GM23338 (cell line): Measurements from ENCODE around the gene MAP3K15.

Experiments used
- CREB1 ChIP-seq: fragments of 250-450 bp; sonication (Bioruptor Pico); IDR thresholded peaks from 2 replicates; pipeline ENCODE4 v1.5.0; 2020; ENCODE audit warnings: low read depth, mild to moderate bottlenecking, moderate library complexity
- CTCF ChIP-seq, 2 experiments: fragments of 200-600 bp in 1 of 2; sonication (generic) in 1 of 2; conservative IDR thresholded peaks; 2 replicates each; pipeline versions ENCODE4 v1.5.1 to v1.6.1; 2016 to 2017; ENCODE audit warnings: antibody characterized with exemption in 2 of 2, low read depth in 2 of 2, mild to moderate bottlenecking in 2 of 2, moderate library complexity in 1 of 2
- EZH2 ChIP-seq: fragments of 200-600 bp; sonication (generic); IDR thresholded peaks from one replicate; pipeline ENCODE4 v1.8.0; 2017; ENCODE audit warnings: antibody characterized with exemption, mild to moderate bottlenecking, low read depth; ENCODE audit not compliant: unreplicated experiment
- EZH2phosphoT487 ChIP-seq: fragments of 200-600 bp; sonication (generic); IDR thresholded peaks from one replicate; pipeline ENCODE4 v1.8.1; 2018; ENCODE audit warnings: antibody characterized with exemption; ENCODE audit not compliant: unreplicated experiment
- JUNB ChIP-seq: IDR thresholded peaks from one replicate; pipeline ENCODE4 v1.6.1; 2016; ENCODE audit warnings: antibody characterized with exemption; ENCODE audit not compliant: unreplicated experiment
- POLR2AphosphoS5 ChIP-seq: IDR thresholded peaks from 2 replicates; pipeline ENCODE4 v1.6.1; 2016; ENCODE audit warnings: antibody characterized with exemption, low read depth
- STAT1 ChIP-seq: IDR thresholded peaks from one replicate; pipeline ENCODE4 v1.6.1; 2016; ENCODE audit warnings: antibody characterized with exemption; ENCODE audit not compliant: unreplicated experiment
- ZNF331 ChIP-seq: fragments of 250-450 bp; sonication (Bioruptor Pico); IDR thresholded peaks from 2 replicates; pipeline ENCODE4 v1.5.0; 2020; ENCODE audit warnings: low read depth, mild to moderate bottlenecking, moderate library complexity
- TF ChIP-seq, protein P1 (sequence below): IDR thresholded peaks from one replicate; pipeline ENCODE4 v1.6.1; 2018; ENCODE audit warnings: antibody characterized with exemption; ENCODE audit not compliant: unreplicated experiment
- TF ChIP-seq, protein P2 (sequence below): IDR thresholded peaks from 2 replicates; pipeline ENCODE4 v1.6.1; 2016; ENCODE audit warnings: antibody characterized with exemption

DNA sequence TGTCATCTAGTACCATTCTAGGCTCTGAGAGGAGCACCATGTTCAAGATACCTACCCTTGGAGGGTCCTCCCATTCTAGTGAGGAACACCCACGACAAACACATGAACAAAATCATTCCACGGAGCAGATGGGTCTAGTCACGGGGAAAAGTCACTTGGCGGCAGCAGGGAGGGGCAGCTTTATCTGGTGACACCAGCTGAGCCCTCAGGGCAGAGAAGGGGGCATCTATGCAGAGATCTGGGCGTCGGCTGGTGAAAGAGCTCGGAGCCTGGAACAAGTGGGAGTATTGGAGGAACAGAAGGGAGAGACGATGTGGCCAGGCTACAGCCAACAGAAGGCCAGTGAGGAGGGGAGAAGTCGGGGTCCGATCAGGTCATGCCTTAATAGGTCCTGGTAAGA lies 183.5 kb downstream of the MAP3K15 start:
- TF ChIP-seq CTCF (conservative IDR thresholded peaks at IDR 0.05; ENCODE audit: low read depth in 2 of 2) (no peak), EZH2 (no peak), POLR2AphosphoS5 (no peak), CREB1 (CRISPR knock-in tag) (no peak), JUNB (no peak), EZH2phosphoT487 (no peak), ZNF331 (CRISPR knock-in tag) (no peak), STAT1 (no peak)
- TF ChIP-seq, protein P1, sequence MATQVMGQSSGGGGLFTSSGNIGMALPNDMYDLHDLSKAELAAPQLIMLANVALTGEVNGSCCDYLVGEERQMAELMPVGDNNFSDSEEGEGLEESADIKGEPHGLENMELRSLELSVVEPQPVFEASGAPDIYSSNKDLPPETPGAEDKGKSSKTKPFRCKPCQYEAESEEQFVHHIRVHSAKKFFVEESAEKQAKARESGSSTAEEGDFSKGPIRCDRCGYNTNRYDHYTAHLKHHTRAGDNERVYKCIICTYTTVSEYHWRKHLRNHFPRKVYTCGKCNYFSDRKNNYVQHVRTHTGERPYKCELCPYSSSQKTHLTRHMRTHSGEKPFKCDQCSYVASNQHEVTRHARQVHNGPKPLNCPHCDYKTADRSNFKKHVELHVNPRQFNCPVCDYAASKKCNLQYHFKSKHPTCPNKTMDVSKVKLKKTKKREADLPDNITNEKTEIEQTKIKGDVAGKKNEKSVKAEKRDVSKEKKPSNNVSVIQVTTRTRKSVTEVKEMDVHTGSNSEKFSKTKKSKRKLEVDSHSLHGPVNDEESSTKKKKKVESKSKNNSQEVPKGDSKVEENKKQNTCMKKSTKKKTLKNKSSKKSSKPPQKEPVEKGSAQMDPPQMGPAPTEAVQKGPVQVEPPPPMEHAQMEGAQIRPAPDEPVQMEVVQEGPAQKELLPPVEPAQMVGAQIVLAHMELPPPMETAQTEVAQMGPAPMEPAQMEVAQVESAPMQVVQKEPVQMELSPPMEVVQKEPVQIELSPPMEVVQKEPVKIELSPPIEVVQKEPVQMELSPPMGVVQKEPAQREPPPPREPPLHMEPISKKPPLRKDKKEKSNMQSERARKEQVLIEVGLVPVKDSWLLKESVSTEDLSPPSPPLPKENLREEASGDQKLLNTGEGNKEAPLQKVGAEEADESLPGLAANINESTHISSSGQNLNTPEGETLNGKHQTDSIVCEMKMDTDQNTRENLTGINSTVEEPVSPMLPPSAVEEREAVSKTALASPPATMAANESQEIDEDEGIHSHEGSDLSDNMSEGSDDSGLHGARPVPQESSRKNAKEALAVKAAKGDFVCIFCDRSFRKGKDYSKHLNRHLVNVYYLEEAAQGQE: no peak
- TF ChIP-seq, protein P2, sequence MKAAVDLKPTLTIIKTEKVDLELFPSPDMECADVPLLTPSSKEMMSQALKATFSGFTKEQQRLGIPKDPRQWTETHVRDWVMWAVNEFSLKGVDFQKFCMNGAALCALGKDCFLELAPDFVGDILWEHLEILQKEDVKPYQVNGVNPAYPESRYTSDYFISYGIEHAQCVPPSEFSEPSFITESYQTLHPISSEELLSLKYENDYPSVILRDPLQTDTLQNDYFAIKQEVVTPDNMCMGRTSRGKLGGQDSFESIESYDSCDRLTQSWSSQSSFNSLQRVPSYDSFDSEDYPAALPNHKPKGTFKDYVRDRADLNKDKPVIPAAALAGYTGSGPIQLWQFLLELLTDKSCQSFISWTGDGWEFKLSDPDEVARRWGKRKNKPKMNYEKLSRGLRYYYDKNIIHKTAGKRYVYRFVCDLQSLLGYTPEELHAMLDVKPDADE: no peak
